GM12878 (cell line): ENCODE measurements around the gene CERT1. TPM values are rescaled to one million over a fixed set of nuclear protein-coding genes. Genes with fewer than 3 reads are reported as not detected.

Source experiments
- ATAC-seq: fragments of 200-7000 bp; cut with Tn5 transposase; 3 replicates; pipeline ENCODE4 v1.9.1; 2020; ENCODE audit warnings: mild to moderate bottlenecking, moderate library complexity
- BruUV-seq: library from RNA; stranded (reverse); fragments of 400-500 nt; replicated peaks from 2 replicates; lab custom pipeline; 2021; lab: Mats Ljungman, UMichigan
- CTCF ChIA-PET: fragments of 300-600 bp; sonication (Branson Sonifier 250); formaldehyde crosslinking; extraction: SDS; loops from one replicate; lab custom pipeline; 2021; ENCODE audit warnings: inconsistent platforms; lab: Yijun Ruan, JAX
- POLR2A ChIA-PET: fragments of 350-600 bp; formaldehyde crosslinking; extraction: SDS; loops from one replicate; lab custom pipeline; 2021; ENCODE audit warnings: inconsistent platforms; lab: Charles Lee
- RAD21 ChIA-PET: fragments of 300-600 bp; sonication (Branson Sonifier 250); formaldehyde crosslinking; loops from one replicate; lab custom pipeline; 2023; ENCODE audit warnings: antibody characterized with exemption; ENCODE audit not compliant: unreplicated experiment; lab: Charles Lee
- SMC1A ChIA-PET: fragments of 300-600 bp; sonication (Branson Sonifier 250); formaldehyde crosslinking; loops from one replicate; lab custom pipeline; 2023; ENCODE audit not compliant: unreplicated experiment, uncharacterized antibody; lab: Charles Lee
- DNase-seq: peaks from one replicate; pipeline ENCODE4 v3.0.0-alpha.2; 2011; ENCODE audit warnings: low read depth, low spot score
- FAIRE-seq: peaks from 3 replicates; lab custom pipeline; 2011; peaks lifted over from hg19 to GRCh38; lab: Jason Lieb, UNC
- H2AFZ ChIP-seq: 2 replicates; pipeline ENCODE4 v1.6.0; 2011; ENCODE audit warnings: low read depth, low read length, control low read depth; ENCODE audit not compliant: control insufficient read depth
- H3K27ac ChIP-seq: 2 replicates; pipeline ENCODE4 v1.5.1; 2011; ENCODE audit warnings: control low read depth; ENCODE audit not compliant: control insufficient read depth, insufficient read depth
- H3K27me3 ChIP-seq, 2 experiments: replicated peaks in 1 of 2; 2 replicates each; pipeline versions ENCODE4 v1.6.0 to v1.6.1; 2011; ENCODE audit warnings: low read length in 1 of 2; ENCODE audit not compliant: control insufficient read depth in 2 of 2, insufficient read depth in 2 of 2
- H3K36me3 ChIP-seq, 2 experiments: 2 replicates each; pipeline ENCODE4 v1.5.1; 2011; ENCODE audit warnings: low read length in 1 of 2; ENCODE audit not compliant: control insufficient read depth in 2 of 2, insufficient read depth in 2 of 2
- H3K4me1 ChIP-seq: 2 replicates; pipeline ENCODE4 v1.6.1; 2011; ENCODE audit warnings: mild to moderate bottlenecking, low read length, moderate library complexity, mixed read lengths; ENCODE audit not compliant: control insufficient read depth, insufficient read depth
- H3K4me2 ChIP-seq: 2 replicates; pipeline ENCODE4 v1.6.0; 2011; ENCODE audit warnings: control low read depth; ENCODE audit not compliant: control insufficient read depth, insufficient read depth
- H3K4me3 ChIP-seq: fragments of 200-600 bp; sonication (generic); 2 replicates; pipeline ENCODE4 v1.5.1; 2016
- H3K79me2 ChIP-seq: 2 replicates; pipeline ENCODE4 v1.6.0; 2011; ENCODE audit warnings: low read length; ENCODE audit not compliant: control insufficient read depth, insufficient read depth
- H3K9ac ChIP-seq: 2 replicates; pipeline ENCODE4 v1.8.0; 2011; ENCODE audit warnings: low read length, control low read depth, mixed read lengths; ENCODE audit not compliant: control insufficient read depth, insufficient read depth
- H3K9me3 ChIP-seq: replicated peaks from 3 replicates; pipeline ENCODE4 v1.5.1; 2011; ENCODE audit warnings: mild to moderate bottlenecking, low read length; ENCODE audit not compliant: control insufficient read depth, insufficient read depth
- H4K20me1 ChIP-seq: 2 replicates; pipeline ENCODE4 v1.6.0; 2011; ENCODE audit not compliant: control insufficient read depth, insufficient read depth
- CBFB ChIP-seq: IDR thresholded peaks from 2 replicates; pipeline ENCODE4 v1.6.1; 2016; ENCODE audit warnings: antibody characterized with exemption, low read depth
- CBX3 ChIP-seq: fragments of 200-600 bp; sonication (generic); IDR thresholded peaks from 2 replicates; pipeline ENCODE4 v1.6.1; 2016; ENCODE audit warnings: low read depth, borderline replicate concordance
- EED ChIP-seq: sonication (generic); IDR thresholded peaks from 2 replicates; pipeline ENCODE4 v1.6.1; 2016; ENCODE audit warnings: antibody characterized with exemption, low read depth
- ETV6 ChIP-seq, 2 experiments: fragments of 450-650 bp in 1 of 2; IDR thresholded peaks in 1 of 2; conservative IDR thresholded peaks in 1 of 2; 2 replicates each; pipeline ENCODE4 v1.6.1; 2014; ENCODE audit warnings: antibody characterized with exemption in 1 of 2, borderline replicate concordance in 1 of 2, low read depth in 1 of 2, mild to moderate bottlenecking in 1 of 2, moderate library complexity in 1 of 2
- HDGF ChIP-seq: fragments of 450-650 bp; IDR thresholded peaks from 2 replicates; pipeline ENCODE4 v1.6.1; 2016; ENCODE audit warnings: antibody characterized with exemption
- KLF5 ChIP-seq: fragments of 450-650 bp; IDR thresholded peaks from 2 replicates; pipeline ENCODE4 v1.6.1; 2014; ENCODE audit warnings: mild to moderate bottlenecking; ENCODE audit not compliant: partially characterized antibody
- MTA2 ChIP-seq: fragments of 450-650 bp; IDR thresholded peaks from 2 replicates; pipeline ENCODE4 v1.6.1; 2016; ENCODE audit warnings: low read depth, mild to moderate bottlenecking, moderate library complexity
- NR2C1 ChIP-seq: fragments of 450-650 bp; IDR thresholded peaks from 2 replicates; pipeline ENCODE4 v1.6.1; 2017; ENCODE audit warnings: antibody characterized with exemption, mild to moderate bottlenecking, moderate library complexity
- PAX5 ChIP-seq: IDR thresholded peaks from 2 replicates; pipeline ENCODE4 v1.6.1; 2011; ENCODE audit warnings: low read depth, low read length, borderline replicate concordance
- POLR2AphosphoS5 ChIP-seq: IDR thresholded peaks from 2 replicates; pipeline ENCODE4 v1.6.1; 2011; ENCODE audit warnings: mild to moderate bottlenecking, low read length, inconsistent platforms
- POU2F2 ChIP-seq: IDR thresholded peaks from 3 replicates; pipeline ENCODE4 v1.6.1; 2011; ENCODE audit warnings: low read depth, mild to moderate bottlenecking, low read length, borderline replicate concordance
- STAT3 ChIP-seq: IDR thresholded peaks from 2 replicates; pipeline ENCODE4 v1.6.1; 2011; ENCODE audit warnings: low read depth, low read length, improper control_type of control experiment
- SUZ12 ChIP-seq: fragments of 200-600 bp; sonication (generic); IDR thresholded peaks from one replicate; pipeline ENCODE4 v1.6.1; 2018; ENCODE audit warnings: antibody characterized with exemption, mild to moderate bottlenecking; ENCODE audit not compliant: unreplicated experiment
- TARDBP ChIP-seq: IDR thresholded peaks from 2 replicates; pipeline ENCODE4 v1.6.1; 2016; ENCODE audit warnings: borderline replicate concordance
- YY1 ChIP-seq: IDR thresholded peaks from 2 replicates; pipeline ENCODE4 v1.6.1; 2011; ENCODE audit warnings: low read depth, mild to moderate bottlenecking, low read length
- ZNF274 ChIP-seq: IDR thresholded peaks from one replicate; pipeline ENCODE4 v1.8.0; 2011; ENCODE audit not compliant: insufficient read length, insufficient read depth
- ZNF622 ChIP-seq: fragments of 450-650 bp; IDR thresholded peaks from 2 replicates; pipeline ENCODE4 v1.6.1; 2017; ENCODE audit warnings: mild to moderate bottlenecking, inconsistent platforms
- WGBS: methylation state at CpG from one replicate; pipeline ENCODE4 v1.1.6; 2016; ENCODE audit warnings: low lambda C conversion rate; ENCODE audit not compliant: insufficient replicate concordance, insufficient coverage; ENCODE audit errors: missing lambda C conversion rate; 5-methylcytosine and 5-hydroxymethylcytosine counted together
- in situ Hi-C: fragments of 300-500 bp; cut with MboI; formaldehyde crosslinking; loops from 9 replicates; pipeline ENCODE4 v1.14.3; 2018; ENCODE audit warnings: mixed read lengths
- intact Hi-C: fragments of 100-400 bp; cut with micrococcal nuclease; formaldehyde crosslinking; loops from one replicate; pipeline ENCODE4 v1.14.2; 2022; ENCODE audit not compliant: unreplicated experiment
- polyA plus RNA-seq, 11 experiments: library from polyadenylated mRNA; depleted of rRNA in 4 of 11; unstranded in 6 of 11; stranded (reverse) in 5 of 11; fragments of >200 nt; fragmentation: Nextera tagmentation in 4 of 11; fragmentation: Illumina TruSeq in 1 of 11; extraction: Ambion mirVana in 4 of 11; extraction: Trizol in 1 of 11; gene quantifications; 1 replicate in 1 of 11; 2 replicates in 10 of 11; pipeline versions ENCODE4 v1.2.1 to v1.2.3, GENCODE V29; 2011 to 2016; ENCODE audit warnings: inconsistent platforms in 2 of 11, missing spikeins in 2 of 11, low read depth in 1 of 11
- total RNA-seq, 4 experiments: library from RNA; depleted of rRNA in 3 of 4; stranded (reverse); fragments of >200 nt in 3 of 4; fragmentation: Illumina TruSeq in 1 of 4; extraction: Trizol in 1 of 4; gene quantifications; 2 replicates each; pipeline versions ENCODE4 v1.2.1 to v1.2.3, GENCODE V29; 2013 to 2021
- TF ChIP-seq, protein P1 (sequence below): fragments of 450-650 bp; IDR thresholded peaks from 2 replicates; pipeline ENCODE4 v1.6.1; 2017; ENCODE audit warnings: mild to moderate bottlenecking, low read depth, inconsistent platforms; ENCODE audit not compliant: poor library complexity, severe bottlenecking

The CERT1 gene
- total and polyA plus RNA-seq, 10 of the 15 experiments (the other 5 are each of a cell fraction or from before 2014, with no cell fraction given), result 7.7 to 36.7 (median 25.6) TPM

DNA sequence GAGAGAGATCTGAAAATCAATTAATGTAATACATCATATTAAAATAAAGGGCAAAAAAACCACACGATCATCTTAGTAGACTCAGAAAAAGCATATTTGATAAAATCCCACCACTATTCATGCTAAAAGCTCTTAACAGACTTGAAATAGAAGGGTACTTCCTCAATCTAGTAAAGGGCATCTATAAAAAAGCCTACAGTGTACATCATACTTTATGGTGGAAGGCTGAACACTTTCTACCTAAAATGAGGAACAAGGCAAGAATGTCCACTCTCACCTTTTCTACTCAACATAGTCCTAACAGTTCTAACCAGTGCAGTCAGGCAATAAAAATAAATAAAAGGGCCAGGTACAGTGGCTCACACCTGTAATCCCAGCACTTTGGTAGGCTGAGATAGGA is 39.2 kb upstream of the CERT1 start:
- no peaks in the 10 kb centered on the region for H4K20me1 ChIP-seq
- H3K4me2 ChIP-seq, result no peak overlapping the region
- no peak overlapping the region for H3K27ac ChIP-seq
- ChIA-PET SMC1A (interaction anchor here (1.2 kb wide), 1 partner anchor 26 kb away, joined by 5 read pairs; no protein-coding TSS in a partner anchor), CTCF (no interaction called here)
- H3K27me3 ChIP-seq, result no peaks in the 10 kb centered on the region
- FAIRE-seq (no peak), DNase-seq (no peak)
- H3K36me3 ChIP-seq, result peaks cover 0 to 7% of the 10 kb centered on the region in 2 experiments; a peak in 2 of 4 replicates
- H3K9ac ChIP-seq, result no peak overlapping the region
- H3K4me1 ChIP-seq, result no peaks in the 10 kb centered on the region
- TF ChIP-seq CBX3 (no peak), MTA2 (no peak), YY1 (no peak), STAT3 (no peak), ZNF622 (no peak), HDGF (no peak), EED (no peak), KLF5 (no peak), ETV6 (conservative IDR thresholded peaks at IDR 0.05 in 1 of 2, IDR thresholded peaks at IDR 0.05 in 1 of 2; ENCODE audit: borderline replicate concordance in 1 of 2, low read depth in 1 of 2) (no peak), TARDBP (no peak), POLR2AphosphoS5 (no peak), SUZ12 (no peak), POU2F2 (no peak), NR2C1 (no peak), ZNF274 (no peak), CBFB (no peak), PAX5 (no peak)
- TF ChIP-seq, protein P1, sequence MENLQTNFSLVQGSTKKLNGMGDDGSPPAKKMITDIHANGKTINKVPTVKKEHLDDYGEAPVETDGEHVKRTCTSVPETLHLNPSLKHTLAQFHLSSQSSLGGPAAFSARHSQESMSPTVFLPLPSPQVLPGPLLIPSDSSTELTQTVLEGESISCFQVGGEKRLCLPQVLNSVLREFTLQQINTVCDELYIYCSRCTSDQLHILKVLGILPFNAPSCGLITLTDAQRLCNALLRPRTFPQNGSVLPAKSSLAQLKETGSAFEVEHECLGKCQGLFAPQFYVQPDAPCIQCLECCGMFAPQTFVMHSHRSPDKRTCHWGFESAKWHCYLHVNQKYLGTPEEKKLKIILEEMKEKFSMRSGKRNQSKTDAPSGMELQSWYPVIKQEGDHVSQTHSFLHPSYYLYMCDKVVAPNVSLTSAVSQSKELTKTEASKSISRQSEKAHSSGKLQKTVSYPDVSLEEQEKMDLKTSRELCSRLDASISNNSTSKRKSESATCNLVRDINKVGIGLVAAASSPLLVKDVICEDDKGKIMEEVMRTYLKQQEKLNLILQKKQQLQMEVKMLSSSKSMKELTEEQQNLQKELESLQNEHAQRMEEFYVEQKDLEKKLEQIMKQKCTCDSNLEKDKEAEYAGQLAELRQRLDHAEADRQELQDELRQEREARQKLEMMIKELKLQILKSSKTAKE, result no peak
- TF ChIP-seq, all 136 proteins: peak for 0
- ATAC-seq, result peak; percentile 71
- no TSS peak for BruUV-seq
- Histone ChIP-seq H3K4me3 (no peak overlapping the region), H2AFZ (no peak overlapping the region), H3K9me3 (peaks cover 1% of the 10 kb centered on the region; the same call in 2 of the 3 replicates), H3K79me2 (peaks cover 2% of the 10 kb centered on the region)
- RAD21 ChIA-PET, result interaction anchor here (2.6 kb wide), 1 partner anchor 18 kb away, joined by 9 read pairs; no protein-coding TSS in a partner anchor
- POLR2A ChIA-PET, result no interaction called here
- in situ Hi-C loops (no loop called here), intact Hi-C loops (loop anchor here (10.0 kb wide), 1 partner anchor 1206 kb away; no protein-coding TSS in a partner anchor)
- WGBS, result 79% methylated on average over 1 of the region's 1 CpG
